GM23338 (cell line): ENCODE results near the gene ABCA4. TPM values are rescaled to one million over a fixed set of nuclear protein-coding genes. Genes with fewer than 3 reads are reported as not detected.

Source experiments
- ATAC-seq: fragments of 200-7000 bp; cut with Tn5 transposase; 3 replicates; pipeline ENCODE4 v1.9.1; 2020
- DNase-seq: peaks from one replicate; pipeline ENCODE4 v3.0.0-alpha.2; 2015; ENCODE audit warnings: low spot score
- H2AFZ ChIP-seq: fragments of 200-600 bp; sonication (generic); 2 replicates; pipeline ENCODE4 v1.8.0; 2016; ENCODE audit warnings: antibody characterized with exemption, mild to moderate bottlenecking, moderate library complexity
- H3F3A ChIP-seq: fragments of 200-600 bp; sonication (generic); replicated peaks from 2 replicates; pipeline ENCODE4 v1.8.0; 2017; ENCODE audit warnings: antibody characterized with exemption, mixed run types, low read depth
- H3K27ac ChIP-seq: fragments of 200-600 bp; sonication (generic); 2 replicates; pipeline ENCODE4 v1.6.1; 2016; ENCODE audit warnings: low read depth
- H3K27me3 ChIP-seq: fragments of 200-600 bp; sonication (generic); 2 replicates; pipeline ENCODE4 v1.8.0; 2016; ENCODE audit warnings: mild to moderate bottlenecking, mixed run types, moderate library complexity; ENCODE audit not compliant: insufficient read depth
- H3K36me3 ChIP-seq: fragments of 200-600 bp; sonication (generic); 2 replicates; pipeline ENCODE4 v1.8.0; 2016; ENCODE audit warnings: mild to moderate bottlenecking; ENCODE audit not compliant: insufficient read depth
- H3K4me1 ChIP-seq: fragments of 200-600 bp; sonication (generic); 2 replicates; pipeline ENCODE4 v1.8.0; 2016; ENCODE audit warnings: mild to moderate bottlenecking, moderate library complexity; ENCODE audit not compliant: insufficient read depth
- H3K4me2 ChIP-seq: fragments of 200-600 bp; sonication (generic); 2 replicates; pipeline ENCODE4 v1.7.1; 2017; ENCODE audit warnings: mixed run types
- H3K4me3 ChIP-seq: fragments of 200-600 bp; sonication (generic); 2 replicates; pipeline ENCODE4 v1.6.1; 2016; ENCODE audit warnings: mixed run types
- H3K79me2 ChIP-seq: fragments of 200-600 bp; sonication (generic); replicated peaks from 2 replicates; pipeline ENCODE4 v1.8.0; 2017; ENCODE audit warnings: mild to moderate bottlenecking; ENCODE audit not compliant: insufficient read depth
- H3K9me2 ChIP-seq: fragments of 200-600 bp; sonication (generic); 2 replicates; pipeline ENCODE4 v1.8.0; 2017; ENCODE audit not compliant: insufficient read depth
- H4K20me1 ChIP-seq: fragments of 200-600 bp; sonication (generic); replicated peaks from 2 replicates; pipeline ENCODE4 v1.8.0; 2017; ENCODE audit warnings: mild to moderate bottlenecking; ENCODE audit not compliant: insufficient read depth
- H3K27ac Mint-ChIP-seq: 2 replicates; pipeline ENCODE4 v1.8.0; 2020; ENCODE audit warnings: inconsistent platforms, mild to moderate bottlenecking, moderate library complexity, mixed read lengths
- H3K27me3 Mint-ChIP-seq: 3 replicates; pipeline ENCODE4 v1.8.0; 2022; ENCODE audit warnings: low read depth, mild to moderate bottlenecking, moderate library complexity, mixed read lengths, inconsistent platforms; ENCODE audit not compliant: insufficient read depth, poor library complexity
- H3K36me3 Mint-ChIP-seq: 3 replicates; pipeline ENCODE4 v1.8.0; 2021; ENCODE audit warnings: low read depth, mild to moderate bottlenecking, inconsistent platforms, moderate library complexity, mixed read lengths
- H3K4me1 Mint-ChIP-seq: 3 replicates; pipeline ENCODE4 v1.8.0; 2020; ENCODE audit warnings: mild to moderate bottlenecking, inconsistent platforms, mixed read lengths
- H3K4me3 Mint-ChIP-seq: 3 replicates; pipeline ENCODE4 v1.8.0; 2021; ENCODE audit warnings: moderate library complexity, mild to moderate bottlenecking, inconsistent platforms, mixed read lengths
- H3K9me3 Mint-ChIP-seq: 3 replicates; pipeline ENCODE4 v1.8.0; 2020; ENCODE audit warnings: moderate library complexity, mild to moderate bottlenecking, inconsistent platforms, mixed read lengths
- CREB1 ChIP-seq: fragments of 250-450 bp; sonication (Bioruptor Pico); IDR thresholded peaks from 2 replicates; pipeline ENCODE4 v1.5.0; 2020; ENCODE audit warnings: low read depth, mild to moderate bottlenecking, moderate library complexity
- CTCF ChIP-seq, 2 experiments: fragments of 200-600 bp in 1 of 2; sonication (generic) in 1 of 2; conservative IDR thresholded peaks; 2 replicates each; pipeline versions ENCODE4 v1.5.1 to v1.6.1; 2016 to 2017; ENCODE audit warnings: antibody characterized with exemption in 2 of 2, low read depth in 2 of 2, mild to moderate bottlenecking in 2 of 2, moderate library complexity in 1 of 2
- ETS1 ChIP-seq: IDR thresholded peaks from 2 replicates; pipeline ENCODE4 v1.6.1; 2016; ENCODE audit warnings: antibody characterized with exemption
- EZH2 ChIP-seq: fragments of 200-600 bp; sonication (generic); IDR thresholded peaks from one replicate; pipeline ENCODE4 v1.8.0; 2017; ENCODE audit warnings: antibody characterized with exemption, mild to moderate bottlenecking, low read depth; ENCODE audit not compliant: unreplicated experiment
- EZH2phosphoT487 ChIP-seq: fragments of 200-600 bp; sonication (generic); IDR thresholded peaks from one replicate; pipeline ENCODE4 v1.8.1; 2018; ENCODE audit warnings: antibody characterized with exemption; ENCODE audit not compliant: unreplicated experiment
- JUNB ChIP-seq: IDR thresholded peaks from one replicate; pipeline ENCODE4 v1.6.1; 2016; ENCODE audit warnings: antibody characterized with exemption; ENCODE audit not compliant: unreplicated experiment
- NANOG ChIP-seq: IDR thresholded peaks from 2 replicates; pipeline ENCODE4 v1.6.1; 2016; ENCODE audit warnings: antibody characterized with exemption, borderline replicate concordance
- POLR2AphosphoS5 ChIP-seq: IDR thresholded peaks from 2 replicates; pipeline ENCODE4 v1.6.1; 2016; ENCODE audit warnings: antibody characterized with exemption, low read depth
- STAT1 ChIP-seq: IDR thresholded peaks from one replicate; pipeline ENCODE4 v1.6.1; 2016; ENCODE audit warnings: antibody characterized with exemption; ENCODE audit not compliant: unreplicated experiment
- ZNF114 ChIP-seq: fragments of 250-450 bp; sonication (Bioruptor Pico); IDR thresholded peaks from 2 replicates; pipeline ENCODE4 v1.5.0; 2020; ENCODE audit warnings: mild to moderate bottlenecking, moderate library complexity
- ZNF331 ChIP-seq: fragments of 250-450 bp; sonication (Bioruptor Pico); IDR thresholded peaks from 2 replicates; pipeline ENCODE4 v1.5.0; 2020; ENCODE audit warnings: low read depth, mild to moderate bottlenecking, moderate library complexity
- polyA plus RNA-seq: library from polyadenylated mRNA; unstranded; fragments of >200 nt; fragmentation: Nextera tagmentation; extraction: Ambion mirVana; gene quantifications from 2 replicates; pipeline ENCODE4 v1.2.1, GENCODE V29; 2016
- total RNA-seq: library from RNA; depleted of rRNA; stranded (reverse); fragments of >200 nt; shearing (Covaris generic); gene quantifications from 2 replicates; pipeline ENCODE4 v1.2.3, GENCODE V29; 2014
- TF ChIP-seq, protein P1 (sequence below): fragments of 250-450 bp; sonication (Bioruptor Pico); IDR thresholded peaks from 2 replicates; pipeline ENCODE4 v1.5.0; 2020; ENCODE audit warnings: mild to moderate bottlenecking, moderate library complexity
- TF ChIP-seq, protein P2 (sequence below): IDR thresholded peaks from one replicate; pipeline ENCODE4 v1.6.1; 2018; ENCODE audit warnings: antibody characterized with exemption; ENCODE audit not compliant: unreplicated experiment

ABCA4 gene
- total and polyA plus RNA-seq, 2 experiments from 2014 or later: not detected

- H3K4me3 ChIP-seq: no peak overlapping the region
- H3K27ac ChIP-seq: peak overlapping the region; percentile 66; the same call in 1 of the 2 replicates
- H3K9me2 ChIP-seq: peaks cover 2% of the 10 kb centered on the region; the same call in 1 of the 2 replicates
- ATAC-seq (peak; percentile 51), DNase-seq (peak; percentile 49)
- Mint-ChIP-seq H3K27me3 (peaks cover 12% of the 10 kb centered on the region), H3K9me3 (no peaks in the 10 kb centered on the region), H3K4me1 (peaks cover 28% of the 10 kb centered on the region), H3K27ac (no peak overlapping the region), H3K4me3 (no peak overlapping the region), H3K36me3 (no peaks in the 10 kb centered on the region)
- TF ChIP-seq CTCF (conservative IDR thresholded peaks at IDR 0.05; ENCODE audit: low read depth in 2 of 2) (no peak), ETS1 (no peak), STAT1 (no peak), NANOG (no peak), EZH2phosphoT487 (no peak), POLR2AphosphoS5 (no peak), CREB1 (CRISPR knock-in tag) (no peak), ZNF114 (CRISPR knock-in tag) (no peak), EZH2 (no peak), JUNB (no peak), ZNF331 (CRISPR knock-in tag) (no peak)
- TF ChIP-seq, protein P1, sequence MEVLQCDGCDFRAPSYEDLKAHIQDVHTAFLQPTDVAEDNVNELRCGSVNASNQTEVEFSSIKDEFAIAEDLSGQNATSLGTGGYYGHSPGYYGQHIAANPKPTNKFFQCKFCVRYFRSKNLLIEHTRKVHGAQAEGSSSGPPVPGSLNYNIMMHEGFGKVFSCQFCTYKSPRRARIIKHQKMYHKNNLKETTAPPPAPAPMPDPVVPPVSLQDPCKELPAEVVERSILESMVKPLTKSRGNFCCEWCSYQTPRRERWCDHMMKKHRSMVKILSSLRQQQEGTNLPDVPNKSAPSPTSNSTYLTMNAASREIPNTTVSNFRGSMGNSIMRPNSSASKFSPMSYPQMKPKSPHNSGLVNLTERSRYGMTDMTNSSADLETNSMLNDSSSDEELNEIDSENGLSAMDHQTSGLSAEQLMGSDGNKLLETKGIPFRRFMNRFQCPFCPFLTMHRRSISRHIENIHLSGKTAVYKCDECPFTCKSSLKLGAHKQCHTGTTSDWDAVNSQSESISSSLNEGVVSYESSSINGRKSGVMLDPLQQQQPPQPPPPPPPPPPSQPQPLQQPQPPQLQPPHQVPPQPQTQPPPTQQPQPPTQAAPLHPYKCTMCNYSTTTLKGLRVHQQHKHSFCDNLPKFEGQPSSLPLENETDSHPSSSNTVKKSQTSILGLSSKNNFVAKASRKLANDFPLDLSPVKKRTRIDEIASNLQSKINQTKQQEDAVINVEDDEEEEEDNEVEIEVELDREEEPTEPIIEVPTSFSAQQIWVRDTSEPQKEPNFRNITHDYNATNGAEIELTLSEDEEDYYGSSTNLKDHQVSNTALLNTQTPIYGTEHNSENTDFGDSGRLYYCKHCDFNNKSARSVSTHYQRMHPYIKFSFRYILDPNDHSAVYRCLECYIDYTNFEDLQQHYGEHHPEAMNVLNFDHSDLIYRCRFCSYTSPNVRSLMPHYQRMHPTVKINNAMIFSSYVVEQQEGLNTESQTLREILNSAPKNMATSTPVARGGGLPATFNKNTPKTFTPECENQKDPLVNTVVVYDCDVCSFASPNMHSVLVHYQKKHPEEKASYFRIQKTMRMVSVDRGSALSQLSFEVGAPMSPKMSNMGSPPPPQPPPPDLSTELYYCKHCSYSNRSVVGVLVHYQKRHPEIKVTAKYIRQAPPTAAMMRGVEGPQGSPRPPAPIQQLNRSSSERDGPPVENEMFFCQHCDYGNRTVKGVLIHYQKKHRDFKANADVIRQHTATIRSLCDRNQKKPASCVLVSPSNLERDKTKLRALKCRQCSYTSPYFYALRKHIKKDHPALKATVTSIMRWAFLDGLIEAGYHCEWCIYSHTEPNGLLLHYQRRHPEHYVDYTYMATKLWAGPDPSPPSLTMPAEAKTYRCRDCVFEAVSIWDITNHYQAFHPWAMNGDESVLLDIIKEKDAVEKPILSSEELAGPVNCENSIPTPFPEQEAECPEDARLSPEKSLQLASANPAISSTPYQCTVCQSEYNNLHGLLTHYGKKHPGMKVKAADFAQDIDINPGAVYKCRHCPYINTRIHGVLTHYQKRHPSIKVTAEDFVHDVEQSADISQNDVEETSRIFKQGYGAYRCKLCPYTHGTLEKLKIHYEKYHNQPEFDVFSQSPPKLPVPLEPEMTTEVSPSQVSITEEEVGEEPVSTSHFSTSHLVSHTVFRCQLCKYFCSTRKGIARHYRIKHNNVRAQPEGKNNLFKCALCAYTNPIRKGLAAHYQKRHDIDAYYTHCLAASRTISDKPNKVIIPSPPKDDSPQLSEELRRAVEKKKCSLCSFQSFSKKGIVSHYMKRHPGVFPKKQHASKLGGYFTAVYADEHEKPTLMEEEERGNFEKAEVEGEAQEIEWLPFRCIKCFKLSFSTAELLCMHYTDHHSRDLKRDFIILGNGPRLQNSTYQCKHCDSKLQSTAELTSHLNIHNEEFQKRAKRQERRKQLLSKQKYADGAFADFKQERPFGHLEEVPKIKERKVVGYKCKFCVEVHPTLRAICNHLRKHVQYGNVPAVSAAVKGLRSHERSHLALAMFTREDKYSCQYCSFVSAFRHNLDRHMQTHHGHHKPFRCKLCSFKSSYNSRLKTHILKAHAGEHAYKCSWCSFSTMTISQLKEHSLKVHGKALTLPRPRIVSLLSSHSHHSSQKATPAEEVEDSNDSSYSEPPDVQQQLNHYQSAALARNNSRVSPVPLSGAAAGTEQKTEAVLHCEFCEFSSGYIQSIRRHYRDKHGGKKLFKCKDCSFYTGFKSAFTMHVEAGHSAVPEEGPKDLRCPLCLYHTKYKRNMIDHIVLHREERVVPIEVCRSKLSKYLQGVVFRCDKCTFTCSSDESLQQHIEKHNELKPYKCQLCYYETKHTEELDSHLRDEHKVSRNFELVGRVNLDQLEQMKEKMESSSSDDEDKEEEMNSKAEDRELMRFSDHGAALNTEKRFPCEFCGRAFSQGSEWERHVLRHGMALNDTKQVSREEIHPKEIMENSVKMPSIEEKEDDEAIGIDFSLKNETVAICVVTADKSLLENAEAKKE (CRISPR knock-in tag): no peak
- TF ChIP-seq, protein P2, sequence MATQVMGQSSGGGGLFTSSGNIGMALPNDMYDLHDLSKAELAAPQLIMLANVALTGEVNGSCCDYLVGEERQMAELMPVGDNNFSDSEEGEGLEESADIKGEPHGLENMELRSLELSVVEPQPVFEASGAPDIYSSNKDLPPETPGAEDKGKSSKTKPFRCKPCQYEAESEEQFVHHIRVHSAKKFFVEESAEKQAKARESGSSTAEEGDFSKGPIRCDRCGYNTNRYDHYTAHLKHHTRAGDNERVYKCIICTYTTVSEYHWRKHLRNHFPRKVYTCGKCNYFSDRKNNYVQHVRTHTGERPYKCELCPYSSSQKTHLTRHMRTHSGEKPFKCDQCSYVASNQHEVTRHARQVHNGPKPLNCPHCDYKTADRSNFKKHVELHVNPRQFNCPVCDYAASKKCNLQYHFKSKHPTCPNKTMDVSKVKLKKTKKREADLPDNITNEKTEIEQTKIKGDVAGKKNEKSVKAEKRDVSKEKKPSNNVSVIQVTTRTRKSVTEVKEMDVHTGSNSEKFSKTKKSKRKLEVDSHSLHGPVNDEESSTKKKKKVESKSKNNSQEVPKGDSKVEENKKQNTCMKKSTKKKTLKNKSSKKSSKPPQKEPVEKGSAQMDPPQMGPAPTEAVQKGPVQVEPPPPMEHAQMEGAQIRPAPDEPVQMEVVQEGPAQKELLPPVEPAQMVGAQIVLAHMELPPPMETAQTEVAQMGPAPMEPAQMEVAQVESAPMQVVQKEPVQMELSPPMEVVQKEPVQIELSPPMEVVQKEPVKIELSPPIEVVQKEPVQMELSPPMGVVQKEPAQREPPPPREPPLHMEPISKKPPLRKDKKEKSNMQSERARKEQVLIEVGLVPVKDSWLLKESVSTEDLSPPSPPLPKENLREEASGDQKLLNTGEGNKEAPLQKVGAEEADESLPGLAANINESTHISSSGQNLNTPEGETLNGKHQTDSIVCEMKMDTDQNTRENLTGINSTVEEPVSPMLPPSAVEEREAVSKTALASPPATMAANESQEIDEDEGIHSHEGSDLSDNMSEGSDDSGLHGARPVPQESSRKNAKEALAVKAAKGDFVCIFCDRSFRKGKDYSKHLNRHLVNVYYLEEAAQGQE: no peak
- H3K79me2 ChIP-seq: no peaks in the 10 kb centered on the region
- H3K27me3 ChIP-seq: no peaks in the 10 kb centered on the region
- H4K20me1 ChIP-seq: no peaks in the 10 kb centered on the region
- H3K36me3 ChIP-seq: no peaks in the 10 kb centered on the region
- H3K4me1 ChIP-seq: peaks cover 32% of the 10 kb centered on the region
- peak overlapping the region; percentile 53 for H2AFZ ChIP-seq
- H3K4me2 ChIP-seq: peak overlapping the region; percentile 30
- H3F3A ChIP-seq: no peaks in the 10 kb centered on the region
Measured at GRCh38 chr1:94048413-94049164, 72.4 kb downstream of the ABCA4 start.
